Endothelial cell of umbilical vein (primary cell): ENCODE data around the gene ITGA1.

ENCODE experiments used
- CTCF ChIP-seq, 2 donors: IDR thresholded peaks; 1 replicate in 1 of 2; 2 replicates in 1 of 2; pipeline ENCODE4 v1.5.1; 2011; ENCODE audit warnings: low read length in 2 of 2, mild to moderate bottlenecking in 2 of 2, moderate library complexity in 2 of 2, control low read depth in 1 of 2, inconsistent platforms in 1 of 2, low read depth in 1 of 2; ENCODE audit not compliant: insufficient read depth in 1 of 2; ENCODE audit errors: extremely low read depth in 1 of 2
- EZH2 ChIP-seq: IDR thresholded peaks from 2 replicates; pipeline ENCODE4 v1.6.1; 2012; ENCODE audit warnings: borderline replicate concordance, low read depth, mild to moderate bottlenecking, moderate library complexity, low read length, inconsistent platforms; ENCODE audit not compliant: severe bottlenecking
- FOS ChIP-seq: IDR thresholded peaks from 2 replicates; pipeline ENCODE4 v1.6.1; 2011; ENCODE audit warnings: mild to moderate bottlenecking, low read length, moderate library complexity, borderline replicate concordance; ENCODE audit not compliant: insufficient read depth
- JUN ChIP-seq: IDR thresholded peaks from 2 replicates; pipeline ENCODE4 v1.6.1; 2011; ENCODE audit warnings: borderline replicate concordance, low read depth; ENCODE audit not compliant: insufficient read length, insufficient read depth
- POLR2A ChIP-seq: IDR thresholded peaks from 2 replicates; pipeline ENCODE4 v1.6.1; 2012; ENCODE audit warnings: low read depth, mild to moderate bottlenecking, control low read depth, low read length
- POLR2AphosphoS5 ChIP-seq: IDR thresholded peaks from 2 replicates; pipeline ENCODE4 v1.6.1; 2012; ENCODE audit warnings: low read depth, mild to moderate bottlenecking, control low read depth, low read length, moderate library complexity; ENCODE audit not compliant: insufficient read depth

DNA sequence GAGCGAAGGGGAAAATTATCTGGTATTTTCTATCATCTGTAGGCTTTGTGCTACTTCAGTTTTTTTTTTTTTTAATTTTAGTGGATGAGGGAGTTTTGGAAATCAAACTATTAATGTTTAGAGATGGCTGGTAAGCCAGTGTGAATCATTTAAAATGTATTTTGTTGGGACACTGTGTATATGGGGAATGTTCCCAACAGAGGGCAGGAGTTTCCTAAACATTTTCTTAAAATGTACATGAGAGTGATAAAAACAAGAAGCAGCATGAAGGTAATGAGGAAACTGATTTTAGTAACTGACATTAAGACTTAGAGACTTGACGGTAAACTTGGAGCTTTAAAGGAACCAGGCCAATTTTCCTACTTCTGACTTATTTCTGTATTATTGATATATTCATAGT lies 133.2 kb downstream of the ITGA1 start:
- TF ChIP-seq CTCF (IDR thresholded peaks at IDR 0.05; ENCODE audit: extremely low read depth in 1 of 2, insufficient read depth in 1 of 2, low read depth in 1 of 2, low read length in 2 of 2) (no peak), POLR2AphosphoS5 (no peak), POLR2A (no peak), EZH2 (no peak), JUN (no peak), FOS (no peak)
